MCF 10A (cell line): Measurements from ENCODE around the gene MYF5. TPM values are rescaled to one million over a fixed set of nuclear protein-coding genes. Genes with fewer than 3 reads are reported as not detected.

Experiments used
- BruUV-seq: library from RNA; stranded (reverse); fragments of 400-500 nt; replicated peaks from 2 replicates; lab custom pipeline; 2021; lab: Mats Ljungman, UMichigan
- CTCF ChIA-PET: fragments of 300-600 bp; sonication (Branson Sonifier 250); formaldehyde crosslinking; extraction: SDS; loops from one replicate; lab custom pipeline; 2021; ENCODE audit warnings: antibody characterized with exemption, inconsistent platforms; lab: Yijun Ruan, JAX
- POLR2A ChIA-PET: fragments of 300-600, 350-650 bp; sonication (Branson Sonifier 250); formaldehyde crosslinking; extraction: SDS; loops from one replicate; lab custom pipeline; 2020; ENCODE audit warnings: antibody characterized with exemption, inconsistent platforms; lab: Yijun Ruan, JAX
- DNase-seq: peaks from one replicate; pipeline ENCODE4 v3.0.0-alpha.2; 2018; ENCODE audit not compliant: unreplicated experiment
- H3K27ac Mint-ChIP-seq: one replicate; pipeline ENCODE4 v1.8.0; 2022; ENCODE audit warnings: mild to moderate bottlenecking, low read depth, mixed read lengths; ENCODE audit not compliant: unreplicated experiment
- H3K27me3 Mint-ChIP-seq: one replicate; pipeline ENCODE4 v1.8.0; 2022; ENCODE audit warnings: mixed read lengths; ENCODE audit not compliant: insufficient read depth, unreplicated experiment
- H3K36me3 Mint-ChIP-seq: one replicate; pipeline ENCODE4 v1.8.0; 2022; ENCODE audit warnings: mild to moderate bottlenecking, moderate library complexity, mixed read lengths; ENCODE audit not compliant: insufficient read depth, unreplicated experiment
- H3K4me1 Mint-ChIP-seq: one replicate; pipeline ENCODE4 v1.8.0; 2022; ENCODE audit warnings: mixed read lengths; ENCODE audit not compliant: insufficient read depth, unreplicated experiment
- H3K4me3 Mint-ChIP-seq: one replicate; pipeline ENCODE4 v1.8.0; 2022; ENCODE audit warnings: mild to moderate bottlenecking, moderate library complexity, mixed read lengths; ENCODE audit not compliant: unreplicated experiment
- H3K9me3 Mint-ChIP-seq: one replicate; pipeline ENCODE4 v1.8.0; 2022; ENCODE audit warnings: mixed read lengths; ENCODE audit not compliant: unreplicated experiment
- CTCF ChIP-seq: fragments of 200-600 bp; IDR thresholded peaks from one replicate; pipeline ENCODE4 v1.8.0; 2022; ENCODE audit warnings: antibody characterized with exemption, mild to moderate bottlenecking; ENCODE audit not compliant: unreplicated experiment
- intact Hi-C: fragments of 100-400 bp; cut with micrococcal nuclease; formaldehyde crosslinking; loops from 2 replicates; pipeline ENCODE4 v1.14.1; 2022
- total RNA-seq: library from RNA; stranded (reverse); gene quantifications from 2 replicates; pipeline ENCODE4 v1.2.3, GENCODE V29; 2022

The MYF5 gene
- total RNA-seq, 1 experiment from 2014 or later: not detected

- Mint-ChIP-seq H3K4me3 (no peak overlapping the region), H3K27me3 (peaks cover 40% of the 10 kb centered on the region), H3K27ac (no peak overlapping the region), H3K4me1 (no peaks in the 10 kb centered on the region), H3K9me3 (no peaks in the 10 kb centered on the region), H3K36me3 (no peaks in the 10 kb centered on the region)
- CTCF ChIA-PET: no interaction called here
- POLR2A ChIA-PET: interaction anchor here (0.7 kb wide), 1 partner anchor 1115 kb away, joined by 3 read pairs; no protein-coding TSS in a partner anchor
- no peak for DNase-seq
- intact Hi-C loops: no loop called here
- no peak for TF ChIP-seq CTCF
- no TSS peak for BruUV-seq
Measured at GRCh38 chr12:80714055-80714454, 2.7 kb upstream of the MYF5 start.

- intact Hi-C loops: no loop called here
- BruUV-seq: no TSS peak
- Mint-ChIP-seq H3K36me3 (no peaks in the 10 kb centered on the region), H3K27ac (no peak overlapping the region), H3K27me3 (peaks cover 42% of the 10 kb centered on the region), H3K4me1 (no peaks in the 10 kb centered on the region), H3K4me3 (no peak overlapping the region), H3K9me3 (no peaks in the 10 kb centered on the region)
- TF ChIP-seq CTCF: no peak
- POLR2A ChIA-PET: interaction anchor here (0.5 to 0.7 kb wide), 2 partner anchors 10 to 1116 kb away, joined by 3 read pairs; no protein-coding TSS in a partner anchor
- DNase-seq: no peak
- CTCF ChIA-PET: no interaction called here
Measured at GRCh38 chr12:80714846-80715245, 1.9 kb upstream of the MYF5 start.

GRCh38 chr12:80715713-80716249 is 931 bp upstream of the MYF5 start:
- no peak overlapping the region for H3K27ac Mint-ChIP-seq
- intact Hi-C loops: no loop called here
- BruUV-seq: no TSS peak
- H3K4me1 Mint-ChIP-seq: no peaks in the 10 kb centered on the region
- no peaks in the 10 kb centered on the region for H3K36me3 Mint-ChIP-seq
- ChIA-PET POLR2A (no interaction called here), CTCF (interaction anchor here (0.7 kb wide), 1 partner anchor 880 kb away, joined by 3 read pairs; no protein-coding TSS in a partner anchor)
- H3K4me3 Mint-ChIP-seq: no peak overlapping the region
- no peak for DNase-seq
- H3K27me3 Mint-ChIP-seq: peaks cover 42% of the 10 kb centered on the region
- no peaks in the 10 kb centered on the region for H3K9me3 Mint-ChIP-seq
- TF ChIP-seq CTCF: no peak

- no peaks in the 10 kb centered on the region for H3K4me1 Mint-ChIP-seq
- TF ChIP-seq CTCF: no peak
Measured at GRCh38 chr12:80717856-80718255, 1.1 kb downstream of the MYF5 start.

More at GRCh38 chr12:80717856-80718255, 1.1 kb downstream of the MYF5 start:
- DNase-seq: no peak
- Mint-ChIP-seq H3K4me3 (no peak overlapping the region), H3K27ac (no peak overlapping the region), H3K9me3 (no peaks in the 10 kb centered on the region), H3K27me3 (peaks cover 42% of the 10 kb centered on the region), H3K36me3 (no peaks in the 10 kb centered on the region)
- ChIA-PET POLR2A (no interaction called here), CTCF (no interaction called here)
- intact Hi-C loops: no loop called here
- BruUV-seq: no TSS peak
